Liver (tissue), 9 donors: ENCODE data around the gene STT3B. TPM values are rescaled to one million over a fixed set of nuclear protein-coding genes. Genes with fewer than 3 reads are reported as not detected.

ENCODE experiments used
- DNase-seq: peaks from one replicate; pipeline ENCODE4 v3.0.0-alpha.2; 2017; ENCODE audit warnings: low spot score
- H3K27ac ChIP-seq, 2 donors: one replicate each; pipeline ENCODE4 v1.7.0; 2013; ENCODE audit warnings: inconsistent platforms in 2 of 2, low read length in 2 of 2, control low read depth in 1 of 2, low read depth in 1 of 2, mild to moderate bottlenecking in 1 of 2
- H3K27me3 ChIP-seq, 4 donors: one replicate each; pipeline versions ENCODE4 v1.6.1 to v1.7.0; 2013; ENCODE audit warnings: low read length in 3 of 4, inconsistent platforms in 1 of 4, mild to moderate bottlenecking in 1 of 4, moderate library complexity in 1 of 4; ENCODE audit not compliant: control insufficient read depth in 4 of 4, insufficient read depth in 4 of 4
- H3K36me3 ChIP-seq, 4 donors: one replicate each; pipeline versions ENCODE4 v1.6.1 to v1.7.0; 2013; ENCODE audit warnings: low read length in 3 of 4, mild to moderate bottlenecking in 3 of 4, low read depth in 1 of 4, moderate library complexity in 1 of 4; ENCODE audit not compliant: control insufficient read depth in 4 of 4, insufficient read depth in 3 of 4
- H3K4me1 ChIP-seq, 4 donors: one replicate each; pipeline versions ENCODE4 v1.6.1 to v1.7.0; 2013; ENCODE audit warnings: low read length in 3 of 4, mild to moderate bottlenecking in 3 of 4, moderate library complexity in 1 of 4; ENCODE audit not compliant: control insufficient read depth in 4 of 4, insufficient read depth in 4 of 4
- H3K4me3 ChIP-seq, 3 donors: one replicate each; pipeline versions ENCODE4 v1.6.1 to v1.7.0; 2013; ENCODE audit warnings: low read length in 3 of 3, control low read depth in 1 of 3, low read depth in 1 of 3, mild to moderate bottlenecking in 1 of 3
- H3K9ac ChIP-seq, 2 donors: one replicate each; pipeline ENCODE4 v1.7.0; 2013; ENCODE audit warnings: low read length in 2 of 2, mild to moderate bottlenecking in 2 of 2, moderate library complexity in 2 of 2, control low read depth in 1 of 2, low read depth in 1 of 2
- H3K9me3 ChIP-seq, 4 donors: one replicate each; pipeline versions ENCODE4 v1.6.1 to v1.7.0; 2013; ENCODE audit warnings: low read length in 3 of 4; ENCODE audit not compliant: control insufficient read depth in 4 of 4
- ATF3 ChIP-seq: IDR thresholded peaks from 2 replicates; pipeline ENCODE4 v1.6.1; 2016; ENCODE audit warnings: antibody characterized with exemption
- CTCF ChIP-seq: fragments of 150-350 bp; IDR thresholded peaks from 2 replicates; pipeline ENCODE4 v1.5.1; 2017; ENCODE audit warnings: improper control_type of control experiment, low read depth, low read length; ENCODE audit not compliant: missing input control
- FOXA1 ChIP-seq: IDR thresholded peaks from 2 replicates; pipeline ENCODE4 v1.6.1; 2016; ENCODE audit warnings: antibody characterized with exemption
- GABPA ChIP-seq, 2 donors: IDR thresholded peaks in 1 of 2; conservative IDR thresholded peaks in 1 of 2; 2 replicates each; pipeline ENCODE4 v1.6.1; 2016; ENCODE audit warnings: antibody characterized with exemption in 2 of 2, mild to moderate bottlenecking in 1 of 2, moderate library complexity in 1 of 2
- HNF4A ChIP-seq, 2 donors: conservative IDR thresholded peaks; 2 replicates each; pipeline ENCODE4 v1.6.1; 2016; ENCODE audit warnings: antibody characterized with exemption in 2 of 2, mild to moderate bottlenecking in 2 of 2
- JUND ChIP-seq, 2 donors: IDR thresholded peaks; 2 replicates each; pipeline ENCODE4 v1.6.1; 2016; ENCODE audit warnings: antibody characterized with exemption in 2 of 2
- MAX ChIP-seq: IDR thresholded peaks from 2 replicates; pipeline ENCODE4 v1.6.1; 2016; ENCODE audit warnings: antibody characterized with exemption
- RAD21 ChIP-seq, 2 donors: IDR thresholded peaks; 2 replicates each; pipeline ENCODE4 v1.6.1; 2016; ENCODE audit warnings: antibody characterized with exemption in 2 of 2, mild to moderate bottlenecking in 2 of 2
- RXRA ChIP-seq, 2 donors: IDR thresholded peaks; 2 replicates each; pipeline ENCODE4 v1.6.1; 2017 to 2018; ENCODE audit warnings: antibody characterized with exemption in 2 of 2, mild to moderate bottlenecking in 1 of 2
- SP1 ChIP-seq: IDR thresholded peaks from 2 replicates; pipeline ENCODE4 v1.6.1; 2018; ENCODE audit warnings: antibody characterized with exemption, mild to moderate bottlenecking
- TAF1 ChIP-seq: conservative IDR thresholded peaks from 2 replicates; pipeline ENCODE4 v1.6.1; 2016; ENCODE audit warnings: antibody characterized with exemption, mild to moderate bottlenecking
- YY1 ChIP-seq: IDR thresholded peaks from 2 replicates; pipeline ENCODE4 v1.6.1; 2016; ENCODE audit warnings: antibody characterized with exemption, mild to moderate bottlenecking
- ZBTB33 ChIP-seq: IDR thresholded peaks from 2 replicates; pipeline ENCODE4 v1.6.1; 2016; ENCODE audit warnings: antibody characterized with exemption
- WGBS: extraction: QIAGEN DNeasy Blood & Tissue Kit; methylation state at CpG from one replicate; pipeline ENCODE4 v1.1.7; 2013; 5-methylcytosine and 5-hydroxymethylcytosine counted together
- polyA plus RNA-seq, 2 donors: library from polyadenylated mRNA; stranded (reverse) in 1 of 2; unstranded in 1 of 2; fragments of 200-250 nt in 1 of 2; fragments of >200 nt in 1 of 2; fragmentation: Nextera tagmentation in 1 of 2; extraction: Ambion mirVana in 1 of 2; gene quantifications; one replicate each; pipeline versions ENCODE4 v1.2.1 to v1.2.3, GENCODE V29; 2013 to 2015
- total RNA-seq, 2 donors: library from RNA; depleted of rRNA; stranded (reverse); fragments of >200 nt; gene quantifications; one replicate each; pipeline ENCODE4 v1.2.3, GENCODE V29; 2014
- donor health status: healthy.
- donor health status: healthy.
- donor health status: healthy.
- donor health status: healthy.
- donor health status: healthy.

STT3B gene
- total and polyA plus RNA-seq, 4 donors = 23.9 to 128 (median 85.5) TPM

GRCh38 chr3:31546162-31546561, 13.4 kb downstream of the STT3B start:
- H3K9me3 ChIP-seq = no peaks in the 10 kb centered on the region
- TF ChIP-seq MAX (no peak), RXRA (IDR thresholded peaks at IDR 0.05) (no peak), SP1 (no peak), ZBTB33 (no peak), GABPA (IDR thresholded peaks at IDR 0.05 in 1 of 2, conservative IDR thresholded peaks at IDR 0.05 in 1 of 2) (no peak), YY1 (no peak), JUND (IDR thresholded peaks at IDR 0.05) (no peak)
- H3K9ac ChIP-seq = no peak overlapping the region
- no peak for DNase-seq
- H3K27ac ChIP-seq = no peak overlapping the region
- H3K4me3 ChIP-seq = no peak overlapping the region
- H3K27me3 ChIP-seq = no peaks in the 10 kb centered on the region
- peaks cover 3 to 16% (median 12%) of the 10 kb centered on the region in 4 donors for H3K4me1 ChIP-seq
- 96% methylated on average over 1 of the region's 1 CpG for WGBS
- no peaks in the 10 kb centered on the region for H3K36me3 ChIP-seq

- H3K27me3 ChIP-seq = no peaks in the 10 kb centered on the region
- 67% methylated on average over 1 of the region's 1 CpG for WGBS
- H3K4me3 ChIP-seq = no peak overlapping the region
- TF ChIP-seq RXRA (IDR thresholded peaks at IDR 0.05) (no peak), FOXA1 (no peak), CTCF (no peak), GABPA (IDR thresholded peaks at IDR 0.05 in 1 of 2, conservative IDR thresholded peaks at IDR 0.05 in 1 of 2) (no peak)
- no peaks in the 10 kb centered on the region for H3K9me3 ChIP-seq
- no peak overlapping the region for H3K9ac ChIP-seq
- DNase-seq = no peak
- peaks cover 2 to 20% (median 12%) of the 10 kb centered on the region in 4 donors for H3K4me1 ChIP-seq
- H3K27ac ChIP-seq = no peak overlapping the region
- H3K36me3 ChIP-seq = no peaks in the 10 kb centered on the region
These were observed 14.0 kb downstream of the STT3B start for GRCh38 chr3:31546725-31547124.

GRCh38 chr3:31550452-31551251, 17.9 kb downstream of the STT3B start:
- DNase-seq = no peak
- Histone ChIP-seq H3K27me3 (no peaks in the 10 kb centered on the region), H3K27ac (no peak overlapping the region), H3K36me3 (no peaks in the 10 kb centered on the region), H3K9ac (no peak overlapping the region), H3K4me1 (peaks cover 0 to 18% (median 2%) of the 10 kb centered on the region in 4 donors), H3K9me3 (no peaks in the 10 kb centered on the region), H3K4me3 (no peak overlapping the region)
- 11% methylated on average over 2 of the region's 2 CpGs for WGBS
- no peak for TF ChIP-seq JUND (IDR thresholded peaks at IDR 0.05)
- no peak for TF ChIP-seq FOXA1
- no peak for TF ChIP-seq ATF3
- peak in 1 of 2 donors; percentile 10 for TF ChIP-seq HNF4A (conservative IDR thresholded peaks at IDR 0.05)
- no peak for TF ChIP-seq TAF1
- TF ChIP-seq RAD21 (IDR thresholded peaks at IDR 0.05) = peak; percentile 75 to 81
- peak; percentile 64 for TF ChIP-seq CTCF
- TF ChIP-seq GABPA (IDR thresholded peaks at IDR 0.05 in 1 of 2, conservative IDR thresholded peaks at IDR 0.05 in 1 of 2) = no peak
- no peak for TF ChIP-seq ZBTB33
